Activated gamma-delta T cell treated with Interleukin-2 at 50 U/mL for 16 hours (primary cell): Measurements from ENCODE around the gene PCK1.

Source experiments
- DNase-seq: peaks from one replicate; pipeline ENCODE4 v3.0.0-alpha.2; 2020

PCK1 gene

DNA sequence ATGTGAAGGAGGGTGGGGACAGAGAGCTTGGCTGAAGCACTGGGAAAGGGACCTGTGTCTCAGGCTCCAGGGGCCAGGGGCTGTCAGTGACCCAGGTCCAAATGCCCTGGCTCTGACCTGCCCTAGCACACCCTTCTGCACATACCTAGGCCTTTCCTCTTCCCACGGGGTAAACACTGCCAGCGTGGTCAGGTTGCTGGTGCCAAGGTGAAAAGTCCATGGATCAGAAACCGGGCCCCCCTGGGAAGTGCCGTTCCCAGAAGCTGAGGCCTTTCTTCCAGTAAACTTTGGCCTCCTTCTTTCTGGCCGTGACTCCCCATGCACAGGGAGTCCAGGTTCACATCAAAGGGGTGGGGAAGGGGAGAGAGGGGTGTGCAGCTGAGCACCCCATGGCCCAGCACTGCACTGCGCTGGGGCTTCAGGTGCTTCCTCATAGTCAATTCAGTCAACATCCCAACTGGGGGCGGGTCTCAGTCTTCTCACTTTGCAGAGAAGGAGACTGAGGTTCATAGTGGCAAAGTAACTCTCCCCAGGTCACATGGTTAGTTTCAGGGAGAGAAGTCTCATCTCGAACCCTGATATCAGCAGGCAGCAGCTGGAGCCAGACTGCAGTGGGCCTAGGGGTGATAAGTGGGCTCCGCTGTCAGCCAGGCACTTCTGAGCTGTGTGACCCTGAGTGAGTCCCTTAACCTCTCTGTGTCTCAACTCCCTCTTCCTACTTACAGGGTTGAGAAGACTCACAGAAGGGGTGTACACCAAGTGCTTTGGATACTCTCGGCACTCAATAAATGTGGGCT, 17.0 kb downstream of the PCK1 start:
- DNase-seq = no peak

GRCh38 chr20:57578476-57579165, 17.7 kb downstream of the PCK1 start:
- DNase-seq = no peak

- DNase-seq = no peak
Measured at GRCh38 chr20:57579331-57579897, 18.5 kb downstream of the PCK1 start.

- no peak for DNase-seq
Measured at GRCh38 chr20:57579898-57580447, 19.1 kb downstream of the PCK1 start.

- DNase-seq = no peak
Measured at GRCh38 chr20:57580478-57581201, 19.7 kb downstream of the PCK1 start.

GRCh38 chr20:57581202-57582028, 20.5 kb downstream of the PCK1 start:
- DNase-seq = no peak

- no peak for DNase-seq
Measured at GRCh38 chr20:57582029-57582378, 21.1 kb downstream of the PCK1 start.

- no peak for DNase-seq
Measured at GRCh38 chr20:57582432-57583288, 21.8 kb downstream of the PCK1 start.

DNA sequence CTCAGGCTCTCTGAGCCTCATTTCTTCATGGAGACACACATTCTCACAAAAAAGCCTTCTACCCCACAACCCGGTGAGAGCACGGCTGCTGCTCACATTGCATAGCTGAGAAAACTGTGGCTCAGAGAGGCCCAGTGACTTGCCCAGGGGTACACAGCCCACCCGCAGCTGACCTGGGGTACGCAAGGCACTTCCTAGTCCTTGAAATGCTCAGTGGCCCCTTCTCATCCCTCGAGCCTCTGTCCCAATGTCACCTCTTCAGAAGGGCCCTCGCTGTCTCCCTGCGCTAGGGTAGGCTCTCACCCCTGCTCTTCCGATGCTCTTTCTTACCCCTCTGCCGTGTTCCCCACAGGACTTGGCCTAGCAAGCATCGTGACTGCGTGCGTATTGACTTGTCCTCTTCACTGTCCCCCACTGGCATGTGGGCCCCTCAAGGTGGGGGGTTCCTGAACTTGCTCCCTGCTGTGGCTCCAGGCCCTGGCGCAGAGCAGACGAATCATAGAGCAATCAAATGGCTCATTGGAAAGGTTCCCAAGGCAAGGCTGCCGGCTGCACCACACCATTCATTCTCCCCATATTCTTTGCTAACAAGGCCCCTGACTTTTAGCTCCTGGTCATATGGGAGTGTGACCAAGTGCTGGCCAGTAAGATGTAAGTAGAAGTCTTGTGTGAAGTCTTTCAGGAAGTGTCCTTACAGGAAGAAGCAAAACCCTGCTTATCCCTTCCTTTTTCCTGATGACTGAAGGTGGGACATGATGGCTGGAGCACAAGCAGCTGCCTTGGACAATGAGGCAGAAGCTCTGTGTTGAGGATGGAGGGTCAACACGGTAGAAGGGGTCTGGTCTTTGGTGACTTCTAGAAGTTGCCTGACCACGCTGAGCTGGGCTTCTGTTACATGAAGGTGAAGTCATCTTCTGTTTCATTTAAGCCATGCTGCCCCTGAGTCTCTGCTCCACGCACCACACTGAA, 22.7 kb downstream of the PCK1 start:
- DNase-seq = no peak

DNA sequence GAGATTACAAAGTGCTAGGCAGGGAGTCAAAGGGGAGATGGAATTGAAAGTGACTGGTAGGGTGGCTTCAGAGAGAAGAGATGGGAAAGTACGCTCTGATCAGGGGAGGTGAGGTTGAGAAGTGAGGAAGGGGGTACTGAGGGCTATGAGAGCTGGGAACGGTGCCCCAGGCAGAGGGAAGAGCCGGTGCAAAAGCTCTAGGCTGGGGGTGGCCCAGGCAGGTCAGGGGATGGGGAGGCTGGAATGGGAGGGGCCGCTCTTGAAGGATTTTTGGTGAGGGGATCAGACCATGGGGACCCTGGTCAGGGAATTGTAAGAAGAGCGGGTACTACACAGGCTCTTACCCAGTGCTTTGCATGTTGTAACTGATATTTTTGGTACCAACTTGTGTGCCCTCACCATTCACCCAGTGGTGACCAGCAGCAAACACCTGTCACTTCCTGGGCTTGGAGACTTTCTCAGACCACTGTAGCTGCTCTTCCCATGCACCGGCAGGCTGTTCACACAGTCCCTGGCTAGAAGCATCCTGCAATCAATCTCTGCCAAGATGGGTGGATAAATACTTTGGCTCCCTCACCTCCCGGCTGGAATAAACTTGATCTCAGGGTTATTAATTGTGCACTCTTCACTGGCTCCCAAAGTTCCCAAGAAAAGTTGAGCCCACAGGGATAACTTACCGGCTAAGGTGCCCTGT, 24.0 kb downstream of the PCK1 start:
- DNase-seq = no peak

- DNase-seq = no peak
Measured at GRCh38 chr20:57585466-57586213, 24.7 kb downstream of the PCK1 start.

- no peak for DNase-seq
Measured at GRCh38 chr20:57586370-57586793, 25.5 kb downstream of the PCK1 start.

- no peak for DNase-seq
Measured at GRCh38 chr20:57586943-57587277, 26.0 kb downstream of the PCK1 start.

GRCh38 chr20:57587278-57587988, 26.5 kb downstream of the PCK1 start:
- DNase-seq = no peak

DNA sequence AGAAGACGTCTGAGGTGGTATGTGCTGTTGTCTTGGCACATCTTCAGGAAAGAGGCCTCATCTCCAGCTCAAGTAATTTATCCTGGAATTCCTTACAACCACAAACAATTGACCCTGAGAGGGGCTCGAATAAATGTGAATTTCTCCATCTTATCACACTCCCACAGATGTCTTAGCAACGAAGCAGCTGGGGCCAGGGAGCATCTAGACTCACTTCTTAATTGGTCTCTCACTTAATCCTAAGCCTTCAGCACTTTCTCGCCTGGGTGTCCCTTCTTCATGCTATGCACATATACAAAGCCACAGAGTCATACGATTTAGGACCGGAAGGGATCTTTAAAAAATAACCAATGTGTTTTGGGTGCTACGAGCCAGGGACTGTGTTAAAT, 27.1 kb downstream of the PCK1 start:
- no peak for DNase-seq

GRCh38 chr20:57588596-57588995, 27.7 kb downstream of the PCK1 start:
- DNase-seq = no peak

GRCh38 chr20:57589123-57589727, 28.3 kb downstream of the PCK1 start:
- DNase-seq = no peak
